ENCODE data around the gene U2AF1.
"Not testable (repeated sequence)": the region's sequence is repeated elsewhere in the genome, so short reads cannot be mapped to it uniquely, and the experiment has no call there.

DNA sequence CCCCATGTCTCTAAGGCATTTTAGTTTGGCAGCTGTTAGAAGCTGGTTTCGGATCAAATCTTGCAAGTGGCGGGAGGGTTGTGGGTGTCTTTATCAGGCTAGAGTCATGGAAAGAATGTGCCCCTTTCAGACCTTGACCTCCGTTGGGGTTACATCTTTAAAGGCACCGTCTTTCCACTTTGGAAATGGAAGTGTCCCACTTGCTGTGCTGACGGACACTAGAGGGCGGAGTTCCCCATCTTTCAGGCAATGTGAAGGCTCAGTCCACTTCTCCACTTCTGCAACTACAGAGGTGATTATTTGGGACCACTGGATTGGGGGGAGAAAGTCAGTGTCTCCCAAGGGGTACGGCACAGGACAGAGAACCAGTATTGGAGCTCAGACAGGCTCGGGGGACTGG lies 31.6 kb upstream of the U2AF1 start:
- TF ChIP-seq ZC3H8 (IDR thresholded peaks at IDR 0.05); HIVEP1 (CRISPR knock-in tag; IDR thresholded peaks at IDR 0.05); MTA2 (IDR thresholded peaks at IDR 0.05; ENCODE audit: low read depth); BRD9 (IDR thresholded peaks at IDR 0.05; ENCODE audit: low read depth, partially characterized antibody): not testable (repeated sequence)
